GM12878 (cell line): Measurements from ENCODE around the gene CA9. TPM values are rescaled to one million over a fixed set of nuclear protein-coding genes. Genes with fewer than 3 reads are reported as not detected.

Source experiments
- ATAC-seq: fragments of 200-7000 bp; cut with Tn5 transposase; 3 replicates; pipeline ENCODE4 v1.9.1; 2020; ENCODE audit warnings: mild to moderate bottlenecking, moderate library complexity
- BruUV-seq: library from RNA; stranded (reverse); fragments of 400-500 nt; replicated peaks from 2 replicates; lab custom pipeline; 2021; lab: Mats Ljungman, UMichigan
- CTCF ChIA-PET: fragments of 300-600 bp; sonication (Branson Sonifier 250); formaldehyde crosslinking; extraction: SDS; loops from one replicate; lab custom pipeline; 2021; ENCODE audit warnings: inconsistent platforms; lab: Yijun Ruan, JAX
- POLR2A ChIA-PET: fragments of 350-600 bp; formaldehyde crosslinking; extraction: SDS; loops from one replicate; lab custom pipeline; 2021; ENCODE audit warnings: inconsistent platforms; lab: Charles Lee
- RAD21 ChIA-PET: fragments of 300-600 bp; sonication (Branson Sonifier 250); formaldehyde crosslinking; loops from one replicate; lab custom pipeline; 2023; ENCODE audit warnings: antibody characterized with exemption; ENCODE audit not compliant: unreplicated experiment; lab: Charles Lee
- SMC1A ChIA-PET: fragments of 300-600 bp; sonication (Branson Sonifier 250); formaldehyde crosslinking; loops from one replicate; lab custom pipeline; 2023; ENCODE audit not compliant: unreplicated experiment, uncharacterized antibody; lab: Charles Lee
- DNase-seq: peaks from one replicate; pipeline ENCODE4 v3.0.0-alpha.2; 2011; ENCODE audit warnings: low read depth, low spot score
- FAIRE-seq: peaks from 3 replicates; lab custom pipeline; 2011; peaks lifted over from hg19 to GRCh38; lab: Jason Lieb, UNC
- H2AFZ ChIP-seq: 2 replicates; pipeline ENCODE4 v1.6.0; 2011; ENCODE audit warnings: low read depth, low read length, control low read depth; ENCODE audit not compliant: control insufficient read depth
- H3K27ac ChIP-seq: 2 replicates; pipeline ENCODE4 v1.5.1; 2011; ENCODE audit warnings: control low read depth; ENCODE audit not compliant: control insufficient read depth, insufficient read depth
- H3K27me3 ChIP-seq, 2 experiments: replicated peaks in 1 of 2; 2 replicates each; pipeline versions ENCODE4 v1.6.0 to v1.6.1; 2011; ENCODE audit warnings: low read length in 1 of 2; ENCODE audit not compliant: control insufficient read depth in 2 of 2, insufficient read depth in 2 of 2
- H3K36me3 ChIP-seq, 2 experiments: 2 replicates each; pipeline ENCODE4 v1.5.1; 2011; ENCODE audit warnings: low read length in 1 of 2; ENCODE audit not compliant: control insufficient read depth in 2 of 2, insufficient read depth in 2 of 2
- H3K4me1 ChIP-seq: 2 replicates; pipeline ENCODE4 v1.6.1; 2011; ENCODE audit warnings: mild to moderate bottlenecking, low read length, moderate library complexity, mixed read lengths; ENCODE audit not compliant: control insufficient read depth, insufficient read depth
- H3K4me2 ChIP-seq: 2 replicates; pipeline ENCODE4 v1.6.0; 2011; ENCODE audit warnings: control low read depth; ENCODE audit not compliant: control insufficient read depth, insufficient read depth
- H3K4me3 ChIP-seq: fragments of 200-600 bp; sonication (generic); 2 replicates; pipeline ENCODE4 v1.5.1; 2016
- H3K79me2 ChIP-seq: 2 replicates; pipeline ENCODE4 v1.6.0; 2011; ENCODE audit warnings: low read length; ENCODE audit not compliant: control insufficient read depth, insufficient read depth
- H3K9ac ChIP-seq: 2 replicates; pipeline ENCODE4 v1.8.0; 2011; ENCODE audit warnings: low read length, control low read depth, mixed read lengths; ENCODE audit not compliant: control insufficient read depth, insufficient read depth
- H3K9me3 ChIP-seq: replicated peaks from 3 replicates; pipeline ENCODE4 v1.5.1; 2011; ENCODE audit warnings: mild to moderate bottlenecking, low read length; ENCODE audit not compliant: control insufficient read depth, insufficient read depth
- H4K20me1 ChIP-seq: 2 replicates; pipeline ENCODE4 v1.6.0; 2011; ENCODE audit not compliant: control insufficient read depth, insufficient read depth
- ATF7 ChIP-seq: fragments of 450-650 bp; IDR thresholded peaks from 2 replicates; pipeline ENCODE4 v1.6.1; 2016; ENCODE audit warnings: low read depth, mild to moderate bottlenecking
- BCL3 ChIP-seq: IDR thresholded peaks from 2 replicates; pipeline ENCODE4 v1.6.1; 2011; ENCODE audit warnings: borderline replicate concordance, low read depth, mild to moderate bottlenecking, moderate library complexity, low read length; ENCODE audit not compliant: insufficient read depth, poor library complexity, severe bottlenecking
- CEBPZ ChIP-seq: fragments of 150-350 bp; IDR thresholded peaks from 2 replicates; pipeline ENCODE4 v1.6.1; 2016; ENCODE audit warnings: low read depth, low read length
- GABPA ChIP-seq: IDR thresholded peaks from 2 replicates; pipeline ENCODE4 v1.6.1; 2014; ENCODE audit warnings: antibody characterized with exemption, low read depth, mild to moderate bottlenecking, inconsistent platforms
- HCFC1 ChIP-seq: fragments of 150-350 bp; IDR thresholded peaks from 2 replicates; pipeline ENCODE4 v1.6.1; 2014; ENCODE audit warnings: low read length
- KAT2A ChIP-seq: conservative IDR thresholded peaks from 2 replicates; pipeline ENCODE4 v1.6.1; 2011; ENCODE audit warnings: low read depth, low read length; ENCODE audit not compliant: control insufficient read depth
- MYB ChIP-seq: fragments of 150-350 bp; IDR thresholded peaks from 2 replicates; pipeline ENCODE4 v1.6.1; 2014; ENCODE audit warnings: mild to moderate bottlenecking, low read depth, low read length, borderline replicate concordance
- NFIC ChIP-seq: IDR thresholded peaks from 2 replicates; pipeline ENCODE4 v1.6.1; 2012; ENCODE audit warnings: low read depth, mild to moderate bottlenecking, inconsistent platforms, low read length, moderate library complexity
- NR2C2 ChIP-seq: IDR thresholded peaks from 2 replicates; pipeline ENCODE4 v1.6.1; 2011; ENCODE audit warnings: borderline replicate concordance, low read depth; ENCODE audit not compliant: control insufficient read depth, insufficient read length
- POLR2AphosphoS5 ChIP-seq: IDR thresholded peaks from 2 replicates; pipeline ENCODE4 v1.6.1; 2011; ENCODE audit warnings: mild to moderate bottlenecking, low read length, inconsistent platforms
- STAT3 ChIP-seq: IDR thresholded peaks from 2 replicates; pipeline ENCODE4 v1.6.1; 2011; ENCODE audit warnings: low read depth, low read length, improper control_type of control experiment
- ZNF217 ChIP-seq: fragments of 450-650 bp; IDR thresholded peaks from 2 replicates; pipeline ENCODE4 v1.6.1; 2017; ENCODE audit warnings: antibody characterized with exemption, mild to moderate bottlenecking
- ZZZ3 ChIP-seq: IDR thresholded peaks from 2 replicates; pipeline ENCODE4 v1.6.1; 2011; ENCODE audit warnings: low read depth; ENCODE audit not compliant: control insufficient read depth, insufficient read length
- WGBS: methylation state at CpG from one replicate; pipeline ENCODE4 v1.1.6; 2016; ENCODE audit warnings: low lambda C conversion rate; ENCODE audit not compliant: insufficient replicate concordance, insufficient coverage; ENCODE audit errors: missing lambda C conversion rate; 5-methylcytosine and 5-hydroxymethylcytosine counted together
- in situ Hi-C: fragments of 300-500 bp; cut with MboI; formaldehyde crosslinking; loops from 9 replicates; pipeline ENCODE4 v1.14.3; 2018; ENCODE audit warnings: mixed read lengths
- intact Hi-C: fragments of 100-400 bp; cut with micrococcal nuclease; formaldehyde crosslinking; loops from one replicate; pipeline ENCODE4 v1.14.2; 2022; ENCODE audit not compliant: unreplicated experiment
- polyA plus RNA-seq, 11 experiments: library from polyadenylated mRNA; depleted of rRNA in 4 of 11; unstranded in 6 of 11; stranded (reverse) in 5 of 11; fragments of >200 nt; fragmentation: Nextera tagmentation in 4 of 11; fragmentation: Illumina TruSeq in 1 of 11; extraction: Ambion mirVana in 4 of 11; extraction: Trizol in 1 of 11; gene quantifications; 1 replicate in 1 of 11; 2 replicates in 10 of 11; pipeline versions ENCODE4 v1.2.1 to v1.2.3, GENCODE V29; 2011 to 2016; ENCODE audit warnings: inconsistent platforms in 2 of 11, missing spikeins in 2 of 11, low read depth in 1 of 11
- total RNA-seq, 4 experiments: library from RNA; depleted of rRNA in 3 of 4; stranded (reverse); fragments of >200 nt in 3 of 4; fragmentation: Illumina TruSeq in 1 of 4; extraction: Trizol in 1 of 4; gene quantifications; 2 replicates each; pipeline versions ENCODE4 v1.2.1 to v1.2.3, GENCODE V29; 2013 to 2021
- TF ChIP-seq, protein P1 (sequence below): IDR thresholded peaks from 2 replicates; pipeline ENCODE4 v1.6.1; 2011; ENCODE audit warnings: low read depth, mild to moderate bottlenecking, low read length, moderate library complexity, borderline replicate concordance; ENCODE audit errors: extremely low read depth
- TF ChIP-seq, protein P2 (sequence below): IDR thresholded peaks from 2 replicates; pipeline ENCODE4 v1.6.1; 2012; ENCODE audit warnings: low read depth, low read length, improper control_type of control experiment

Gene CA9
- total and polyA plus RNA-seq, 10 of the 15 experiments (the other 5 are each of a cell fraction or from before 2014, with no cell fraction given) = 0.53 to 6.6 (median 1.2) TPM

GRCh38 chr9:35674025-35674361 lies 265 bp downstream of the CA9 start:
- H3K9me3 ChIP-seq = no peaks in the 10 kb centered on the region
- H3K4me2 ChIP-seq = no peak overlapping the region
- H4K20me1 ChIP-seq = no peaks in the 10 kb centered on the region
- no peaks in the 10 kb centered on the region for H3K36me3 ChIP-seq
- H3K9ac ChIP-seq = no peak overlapping the region
- ChIA-PET CTCF (interaction anchor here (1.0 to 2.5 kb wide), 3 partner anchors 9 to 23 kb away, joined by 5 to 9 read pairs (median 9); partner anchors contain the start of gene ARHGEF39), POLR2A (no interaction called here), RAD21 (no interaction called here), SMC1A (interaction anchor here (0.7 to 1.7 kb wide), 3 partner anchors 10 to 56 kb away, joined by 3 to 4 read pairs (median 3); no protein-coding TSS in a partner anchor)
- FAIRE-seq (no peak), DNase-seq (no peak), ATAC-seq (no peak)
- BruUV-seq = no TSS peak
- no peak for TF ChIP-seq KAT2A
- no peak for TF ChIP-seq POLR2AphosphoS5
- TF ChIP-seq BCL3 = no peak
- TF ChIP-seq, protein P1, sequence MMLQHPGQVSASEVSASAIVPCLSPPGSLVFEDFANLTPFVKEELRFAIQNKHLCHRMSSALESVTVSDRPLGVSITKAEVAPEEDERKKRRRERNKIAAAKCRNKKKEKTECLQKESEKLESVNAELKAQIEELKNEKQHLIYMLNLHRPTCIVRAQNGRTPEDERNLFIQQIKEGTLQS = no peak
- TF ChIP-seq, protein P2, sequence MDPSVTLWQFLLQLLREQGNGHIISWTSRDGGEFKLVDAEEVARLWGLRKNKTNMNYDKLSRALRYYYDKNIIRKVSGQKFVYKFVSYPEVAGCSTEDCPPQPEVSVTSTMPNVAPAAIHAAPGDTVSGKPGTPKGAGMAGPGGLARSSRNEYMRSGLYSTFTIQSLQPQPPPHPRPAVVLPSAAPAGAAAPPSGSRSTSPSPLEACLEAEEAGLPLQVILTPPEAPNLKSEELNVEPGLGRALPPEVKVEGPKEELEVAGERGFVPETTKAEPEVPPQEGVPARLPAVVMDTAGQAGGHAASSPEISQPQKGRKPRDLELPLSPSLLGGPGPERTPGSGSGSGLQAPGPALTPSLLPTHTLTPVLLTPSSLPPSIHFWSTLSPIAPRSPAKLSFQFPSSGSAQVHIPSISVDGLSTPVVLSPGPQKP = no peak
- no peak for TF ChIP-seq STAT3
- no peak for TF ChIP-seq CEBPZ
- TF ChIP-seq GABPA = no peak
- no peak for TF ChIP-seq NFIC
- no peak for TF ChIP-seq HCFC1
- no peak for TF ChIP-seq ZNF217
- TF ChIP-seq NR2C2 = no peak
- TF ChIP-seq MYB = no peak
- TF ChIP-seq ZZZ3 = no peak
- TF ChIP-seq ATF7 = no peak
- H3K27ac ChIP-seq = no peak overlapping the region
- H3K4me3 ChIP-seq = no peak overlapping the region
- 33% methylated on average over 3 of the region's 3 CpGs for WGBS
- H3K4me1 ChIP-seq = no peaks in the 10 kb centered on the region
- peaks cover 3 to 7% of the 10 kb centered on the region in 2 experiments for H3K27me3 ChIP-seq
- H3K79me2 ChIP-seq = no peaks in the 10 kb centered on the region
- intact Hi-C loops (no loop called here), in situ Hi-C loops (no loop called here)
- H2AFZ ChIP-seq = no peak overlapping the region
